Neural progenitor cell (in vitro differentiated cells): ENCODE results near the gene WHAMM. TPM values are rescaled to one million over a fixed set of nuclear protein-coding genes. Genes with fewer than 3 reads are reported as not detected.

Experiments
- DNase-seq: peaks from one replicate; pipeline ENCODE4 v3.0.0-alpha.2; 2016; ENCODE audit warnings: low spot score
- H2AFZ ChIP-seq: fragments of 200-600 bp; sonication (generic); replicated peaks from 2 replicates; pipeline ENCODE4 v1.6.1; 2016; ENCODE audit warnings: antibody characterized with exemption
- H3F3A ChIP-seq: fragments of 200-600 bp; sonication (generic); 2 replicates; pipeline ENCODE4 v1.6.1; 2016; ENCODE audit warnings: antibody characterized with exemption, low read depth
- H3K27ac ChIP-seq: fragments of 200-600 bp; sonication (generic); 2 replicates; pipeline ENCODE4 v1.5.1; 2016; ENCODE audit warnings: mild to moderate bottlenecking
- H3K27me3 ChIP-seq: fragments of 200-600 bp; sonication (generic); 2 replicates; pipeline ENCODE4 v1.6.1; 2016; ENCODE audit warnings: mild to moderate bottlenecking, moderate library complexity
- H3K36me3 ChIP-seq: fragments of 200-600 bp; sonication (generic); 2 replicates; pipeline ENCODE4 v1.5.1; 2016
- H3K4me1 ChIP-seq: fragments of 200-600 bp; sonication (generic); 2 replicates; pipeline ENCODE4 v1.6.1; 2016; ENCODE audit warnings: mixed run types
- H3K4me2 ChIP-seq: fragments of 200-600 bp; sonication (generic); 2 replicates; pipeline ENCODE4 v1.6.1; 2016
- H3K4me3 ChIP-seq: fragments of 200-600 bp; sonication (generic); 2 replicates; pipeline ENCODE4 v1.5.1; 2016
- H3K79me2 ChIP-seq: fragments of 200-600 bp; sonication (generic); 2 replicates; pipeline ENCODE4 v1.6.1; 2016; ENCODE audit warnings: low read depth
- H3K9ac ChIP-seq: fragments of 200-600 bp; sonication (generic); 2 replicates; pipeline ENCODE4 v1.6.1; 2016
- H3K9me3 ChIP-seq: fragments of 200-600 bp; sonication (generic); 2 replicates; pipeline ENCODE4 v1.5.1; 2016; ENCODE audit warnings: low read depth
- H4K20me1 ChIP-seq: fragments of 200-600 bp; sonication (generic); 2 replicates; pipeline ENCODE4 v1.6.1; 2016; ENCODE audit warnings: low read depth
- H3K27ac Mint-ChIP-seq: 3 replicates; pipeline ENCODE4 v1.8.0; 2021; ENCODE audit warnings: mixed read lengths
- H3K27me3 Mint-ChIP-seq: 2 replicates; pipeline ENCODE4 v1.8.0; 2022; ENCODE audit warnings: low read depth, mild to moderate bottlenecking, inconsistent platforms, moderate library complexity, mixed read lengths; ENCODE audit not compliant: insufficient read depth
- H3K36me3 Mint-ChIP-seq: 3 replicates; pipeline ENCODE4 v1.8.0; 2021; ENCODE audit warnings: mixed read lengths
- H3K4me1 Mint-ChIP-seq: 3 replicates; pipeline ENCODE4 v1.8.0; 2021; ENCODE audit warnings: mixed read lengths
- H3K4me3 Mint-ChIP-seq: 3 replicates; pipeline ENCODE4 v1.8.0; 2021; ENCODE audit warnings: mild to moderate bottlenecking, moderate library complexity, mixed read lengths
- H3K9me3 Mint-ChIP-seq: 3 replicates; pipeline ENCODE4 v1.8.0; 2020; ENCODE audit warnings: mixed read lengths
- CTCF ChIP-seq: fragments of 200-600 bp; sonication (generic); IDR thresholded peaks from 2 replicates; pipeline ENCODE4 v1.5.1; 2017; ENCODE audit warnings: antibody characterized with exemption, mild to moderate bottlenecking
- EZH2 ChIP-seq: fragments of 200-600 bp; sonication (generic); IDR thresholded peaks from 2 replicates; pipeline ENCODE4 v1.6.1; 2017; ENCODE audit warnings: antibody characterized with exemption, mild to moderate bottlenecking, moderate library complexity
- EZH2phosphoT487 ChIP-seq: fragments of 200-600 bp; sonication (generic); IDR thresholded peaks from 2 replicates; pipeline ENCODE4 v1.6.1; 2017; ENCODE audit warnings: antibody characterized with exemption
- total RNA-seq: library from RNA; depleted of rRNA; stranded (reverse); fragments of >200 nt; gene quantifications from 2 replicates; pipeline ENCODE4 v1.2.3, GENCODE V29; 2015; ENCODE audit warnings: low replicate concordance

WHAMM gene
- total RNA-seq, 1 donor from 2014 or later, result 1.9 TPM

- TF ChIP-seq EZH2 (no peak), EZH2phosphoT487 (no peak), CTCF (no peak)
- no peak for DNase-seq
Observed at GRCh38 chr15:82774496-82774895, 34.9 kb upstream of the WHAMM start.

GRCh38 chr15:82778755-82779154 lies 30.7 kb upstream of the WHAMM start:
- H3K9me3 Mint-ChIP-seq, result no peaks in the 10 kb centered on the region
- no peak for DNase-seq
- no peak overlapping the region for H3K4me3 ChIP-seq
- H3K79me2 ChIP-seq, result no peaks in the 10 kb centered on the region
- H3K36me3 ChIP-seq, result no peaks in the 10 kb centered on the region
- H3K4me2 ChIP-seq, result no peak overlapping the region
- H3K9ac ChIP-seq, result no peak overlapping the region
- H3K36me3 Mint-ChIP-seq, result no peaks in the 10 kb centered on the region
- no peak overlapping the region for H3K4me3 Mint-ChIP-seq
- TF ChIP-seq EZH2 (no peak), CTCF (no peak)
- H3K27ac Mint-ChIP-seq, result no peak overlapping the region
- no peak overlapping the region for H2AFZ ChIP-seq
- H3F3A ChIP-seq, result no peaks in the 10 kb centered on the region
- H3K4me1 ChIP-seq, result no peaks in the 10 kb centered on the region
- H3K27me3 Mint-ChIP-seq, result peaks cover 2% of the 10 kb centered on the region
- H3K4me1 Mint-ChIP-seq, result no peaks in the 10 kb centered on the region
- no peaks in the 10 kb centered on the region for H4K20me1 ChIP-seq
- no peaks in the 10 kb centered on the region for H3K27me3 ChIP-seq
- no peaks in the 10 kb centered on the region for H3K9me3 ChIP-seq
- H3K27ac ChIP-seq, result no peak overlapping the region

More at GRCh38 chr15:82774496-82774895, 34.9 kb upstream of the WHAMM start:
- Mint-ChIP-seq H3K4me1 (no peaks in the 10 kb centered on the region), H3K36me3 (no peaks in the 10 kb centered on the region), H3K27ac (no peak overlapping the region), H3K27me3 (peaks cover 5% of the 10 kb centered on the region), H3K4me3 (no peak overlapping the region), H3K9me3 (no peaks in the 10 kb centered on the region)
- Histone ChIP-seq H3K36me3 (no peaks in the 10 kb centered on the region), H3K9me3 (no peaks in the 10 kb centered on the region), H3K79me2 (no peaks in the 10 kb centered on the region), H3F3A (no peaks in the 10 kb centered on the region), H3K27me3 (no peaks in the 10 kb centered on the region), H3K9ac (no peak overlapping the region), H4K20me1 (no peaks in the 10 kb centered on the region), H3K4me2 (no peak overlapping the region), H3K4me3 (no peak overlapping the region), H2AFZ (no peak overlapping the region), H3K27ac (no peak overlapping the region), H3K4me1 (no peaks in the 10 kb centered on the region)

GRCh38 chr15:82781349-82781748 lies 28.1 kb upstream of the WHAMM start:
- no peak overlapping the region for H3K9ac ChIP-seq
- H3K9me3 ChIP-seq, result no peaks in the 10 kb centered on the region
- no peaks in the 10 kb centered on the region for H3K4me1 ChIP-seq
- no peak for TF ChIP-seq EZH2phosphoT487
- TF ChIP-seq EZH2, result no peak
- TF ChIP-seq CTCF, result no peak
- no peak overlapping the region for H3K4me3 ChIP-seq
- H3K27me3 ChIP-seq, result peaks cover 3% of the 10 kb centered on the region
- no peaks in the 10 kb centered on the region for H3K9me3 Mint-ChIP-seq
- H3K79me2 ChIP-seq, result no peaks in the 10 kb centered on the region
- no peak overlapping the region for H2AFZ ChIP-seq
- no peak overlapping the region for H3K4me3 Mint-ChIP-seq
- no peaks in the 10 kb centered on the region for H3K36me3 Mint-ChIP-seq
- peaks cover 6% of the 10 kb centered on the region for H3K27me3 Mint-ChIP-seq
- no peaks in the 10 kb centered on the region for H3K4me1 Mint-ChIP-seq
- H3K36me3 ChIP-seq, result no peaks in the 10 kb centered on the region
- no peaks in the 10 kb centered on the region for H4K20me1 ChIP-seq
- no peak overlapping the region for H3K4me2 ChIP-seq
- no peaks in the 10 kb centered on the region for H3F3A ChIP-seq
- H3K27ac Mint-ChIP-seq, result no peak overlapping the region
- no peak overlapping the region for H3K27ac ChIP-seq
- no peak for DNase-seq
